DMS153 treated with DMSO at 0.1 percent for 48 hours (cell line): Measurements from ENCODE around the gene ZC2HC1C.
"Not testable (repeated sequence)": the region's sequence is repeated elsewhere in the genome, so short reads cannot be mapped to it uniquely, and the experiment has no call there.

Experiments
- DNase-seq: peaks from one replicate; lab custom pipeline; 2025; ENCODE audit not compliant: unreplicated experiment; lab: John Stamatoyannopoulos, UW

ZC2HC1C gene

GRCh38 chr14:75094896-75095295 is 25.5 kb downstream of the ZC2HC1C start:
- no peak for DNase-seq

- no peak for DNase-seq
Measured at GRCh38 chr14:75095690-75096089, 26.2 kb downstream of the ZC2HC1C start.

- no peak for DNase-seq
Measured at GRCh38 chr14:75096959-75097358, 27.5 kb downstream of the ZC2HC1C start.

GRCh38 chr14:75098212-75098611 is 28.8 kb downstream of the ZC2HC1C start:
- no peak for DNase-seq

- DNase-seq: no peak
Measured at GRCh38 chr14:75098682-75099081, 29.2 kb downstream of the ZC2HC1C start.

GRCh38 chr14:75101491-75101890 is 32.0 kb downstream of the ZC2HC1C start:
- DNase-seq: no peak

- DNase-seq: no peak
Measured at GRCh38 chr14:75107186-75107585, 37.7 kb downstream of the ZC2HC1C start.

GRCh38 chr14:75109877-75110276 is 40.4 kb downstream of the ZC2HC1C start:
- DNase-seq: no peak

- no peak for DNase-seq
Measured at GRCh38 chr14:75113932-75114539, 44.6 kb downstream of the ZC2HC1C start.

- no peak for DNase-seq
Measured at GRCh38 chr14:75119056-75119455, 49.6 kb downstream of the ZC2HC1C start.

- DNase-seq: no peak
Measured at GRCh38 chr14:75120541-75121291, 51.3 kb downstream of the ZC2HC1C start.

GRCh38 chr14:75121552-75121951 is 52.1 kb downstream of the ZC2HC1C start:
- no peak for DNase-seq

GRCh38 chr14:75123991-75124390 is 54.5 kb downstream of the ZC2HC1C start:
- DNase-seq: no peak

GRCh38 chr14:75125617-75126016 is 56.2 kb downstream of the ZC2HC1C start:
- DNase-seq: no peak

GRCh38 chr14:75126121-75126544 is 56.7 kb downstream of the ZC2HC1C start:
- DNase-seq: no peak

GRCh38 chr14:75126679-75127473 is 57.4 kb downstream of the ZC2HC1C start, which contains the start of gene NEK9:
Gene NEK9, minus strand, starts transcription at chr14:75127048. Its CDS starts 127 bp downstream, at chr14:75126921.
- DNase-seq: peak; percentile 53

- DNase-seq: not testable (repeated sequence)
Measured at GRCh38 chr14:75127474-75127820, 58.0 kb downstream of the ZC2HC1C start.

- DNase-seq: no peak
Measured at GRCh38 chr14:75127903-75128595, 58.6 kb downstream of the ZC2HC1C start.

GRCh38 chr14:75128596-75128990 is 59.2 kb downstream of the ZC2HC1C start:
- no peak for DNase-seq
